SK-N-SH treated with all-trans-retinoic acid at 6 μM for 48 hours (cell line): Measurements from ENCODE around the gene CRISPLD2.

Source experiments
- ATAC-seq: fragments of 200-7000 bp; cut with Tn5 transposase; 3 replicates; pipeline ENCODE4 v1.9.1; 2020; ENCODE audit warnings: mild to moderate bottlenecking, moderate library complexity
- ARNTL ChIP-seq: fragments of 450-650 bp; formaldehyde crosslinking; IDR thresholded peaks from 2 replicates; pipeline ENCODE4 v1.5.0; 2020; ENCODE audit warnings: low read depth, mild to moderate bottlenecking, moderate library complexity, borderline replicate concordance
- BACH2 ChIP-seq: fragments of 250-450 bp; sonication (Bioruptor Pico); IDR thresholded peaks from 2 replicates; pipeline ENCODE4 v1.9.0; 2021; ENCODE audit warnings: mild to moderate bottlenecking, borderline replicate concordance
- CSDC2 ChIP-seq: fragments of 250-450 bp; sonication (Bioruptor Pico); IDR thresholded peaks from 2 replicates; pipeline ENCODE4 v1.5.0; 2020; ENCODE audit warnings: mild to moderate bottlenecking, moderate library complexity
- ESRRG ChIP-seq: fragments of 250-450 bp; sonication (Bioruptor Pico); IDR thresholded peaks from 2 replicates; pipeline ENCODE4 v1.6.1; 2021; ENCODE audit warnings: mild to moderate bottlenecking
- GLIS3 ChIP-seq: fragments of 250-450 bp; sonication (Bioruptor Pico); IDR thresholded peaks from 2 replicates; pipeline ENCODE4 v1.5.0; 2020; ENCODE audit warnings: mild to moderate bottlenecking, moderate library complexity
- ISL1 ChIP-seq: fragments of 250-450 bp; sonication (Bioruptor Pico); IDR thresholded peaks from 2 replicates; pipeline ENCODE4 v2.1.2; 2022; ENCODE audit warnings: mild to moderate bottlenecking, moderate library complexity
- PPARA ChIP-seq: fragments of 250-450 bp; sonication (Bioruptor Pico); IDR thresholded peaks from 2 replicates; pipeline ENCODE4 v1.5.0; 2020; ENCODE audit warnings: mild to moderate bottlenecking, borderline replicate concordance
- SNAI2 ChIP-seq: fragments of 250-450 bp; sonication (Bioruptor Pico); IDR thresholded peaks from 2 replicates; pipeline ENCODE4 v1.5.0; 2020; ENCODE audit warnings: mild to moderate bottlenecking, moderate library complexity
- TCF4 ChIP-seq: fragments of 250-450 bp; sonication (Bioruptor Pico); IDR thresholded peaks from 2 replicates; pipeline ENCODE4 v1.8.0; 2021; ENCODE audit warnings: mild to moderate bottlenecking, moderate library complexity, borderline replicate concordance
- TOX ChIP-seq: fragments of 250-450 bp; sonication (Bioruptor Pico); IDR thresholded peaks from 2 replicates; pipeline ENCODE4 v1.8.0; 2021; ENCODE audit warnings: mild to moderate bottlenecking, moderate library complexity, borderline replicate concordance
- ZC3H10 ChIP-seq: fragments of 250-450 bp; sonication (Bioruptor Pico); IDR thresholded peaks from 2 replicates; pipeline ENCODE4 v1.5.1; 2021; ENCODE audit warnings: mild to moderate bottlenecking, moderate library complexity
- ZFP3 ChIP-seq: fragments of 250-450 bp; sonication (Bioruptor Pico); IDR thresholded peaks from 2 replicates; pipeline ENCODE4 v1.5.0; 2020; ENCODE audit warnings: mild to moderate bottlenecking, moderate library complexity
- ZFP30 ChIP-seq: fragments of 450-650 bp; formaldehyde crosslinking; IDR thresholded peaks from 2 replicates; pipeline ENCODE4 v1.5.0; 2022; ENCODE audit warnings: mild to moderate bottlenecking, moderate library complexity
- ZNF70 ChIP-seq: fragments of 450-650 bp; formaldehyde crosslinking; IDR thresholded peaks from 2 replicates; pipeline ENCODE4 v1.5.0; 2020; ENCODE audit warnings: mild to moderate bottlenecking, moderate library complexity
- ZNF8 ChIP-seq: fragments of 450-650 bp; formaldehyde crosslinking; IDR thresholded peaks from 2 replicates; pipeline ENCODE4 v1.5.0; 2020; ENCODE audit warnings: mild to moderate bottlenecking, moderate library complexity
- TF ChIP-seq, protein P1 (sequence below): fragments of 250-450 bp; sonication (Bioruptor Pico); IDR thresholded peaks from 2 replicates; pipeline ENCODE4 v1.5.0; 2020; ENCODE audit warnings: mild to moderate bottlenecking, moderate library complexity
- TF ChIP-seq, protein P2 (sequence below): fragments of 250-450 bp; sonication (Bioruptor Pico); IDR thresholded peaks from 2 replicates; pipeline ENCODE4 v1.5.1; 2020; ENCODE audit warnings: low read depth, mild to moderate bottlenecking, moderate library complexity
- TF ChIP-seq, protein P3 (sequence below): fragments of 250-450 bp; sonication (Bioruptor Pico); IDR thresholded peaks from 2 replicates; pipeline ENCODE4 v1.8.0; 2021; ENCODE audit warnings: low read depth, mild to moderate bottlenecking, moderate library complexity, borderline replicate concordance
- TF ChIP-seq, protein P4 (sequence below): fragments of 250-450 bp; sonication (Bioruptor Pico); IDR thresholded peaks from 2 replicates; pipeline ENCODE4 v1.5.1; 2021; ENCODE audit warnings: mild to moderate bottlenecking, moderate library complexity

Gene CRISPLD2

DNA sequence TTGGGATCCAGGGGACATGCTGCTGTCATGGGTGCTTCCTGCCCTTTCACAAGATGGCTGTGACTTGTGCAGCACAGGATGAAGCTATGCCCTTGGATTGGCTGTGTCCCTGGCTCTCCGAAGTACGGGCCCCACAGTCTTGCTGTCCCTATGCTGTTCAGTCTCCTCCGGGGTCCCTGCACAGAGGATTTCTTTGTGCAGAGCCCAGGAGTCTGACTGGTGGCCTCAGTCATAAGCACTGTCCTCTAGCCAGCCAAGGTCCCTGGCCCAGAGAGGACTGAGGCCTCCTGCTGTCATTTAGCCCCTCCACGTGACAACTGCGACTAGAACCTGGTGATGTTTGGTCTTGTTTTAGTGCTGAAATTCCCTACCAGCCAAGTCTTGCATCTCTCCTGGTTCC is 42.4 kb upstream of the CRISPLD2 start:
- ATAC-seq = no peak
- TF ChIP-seq ISL1 (CRISPR knock-in tag) = no peak
- TF ChIP-seq ZNF70 (CRISPR knock-in tag) = no peak
- no peak for TF ChIP-seq ARNTL (CRISPR knock-in tag)
- TF ChIP-seq, protein P1, sequence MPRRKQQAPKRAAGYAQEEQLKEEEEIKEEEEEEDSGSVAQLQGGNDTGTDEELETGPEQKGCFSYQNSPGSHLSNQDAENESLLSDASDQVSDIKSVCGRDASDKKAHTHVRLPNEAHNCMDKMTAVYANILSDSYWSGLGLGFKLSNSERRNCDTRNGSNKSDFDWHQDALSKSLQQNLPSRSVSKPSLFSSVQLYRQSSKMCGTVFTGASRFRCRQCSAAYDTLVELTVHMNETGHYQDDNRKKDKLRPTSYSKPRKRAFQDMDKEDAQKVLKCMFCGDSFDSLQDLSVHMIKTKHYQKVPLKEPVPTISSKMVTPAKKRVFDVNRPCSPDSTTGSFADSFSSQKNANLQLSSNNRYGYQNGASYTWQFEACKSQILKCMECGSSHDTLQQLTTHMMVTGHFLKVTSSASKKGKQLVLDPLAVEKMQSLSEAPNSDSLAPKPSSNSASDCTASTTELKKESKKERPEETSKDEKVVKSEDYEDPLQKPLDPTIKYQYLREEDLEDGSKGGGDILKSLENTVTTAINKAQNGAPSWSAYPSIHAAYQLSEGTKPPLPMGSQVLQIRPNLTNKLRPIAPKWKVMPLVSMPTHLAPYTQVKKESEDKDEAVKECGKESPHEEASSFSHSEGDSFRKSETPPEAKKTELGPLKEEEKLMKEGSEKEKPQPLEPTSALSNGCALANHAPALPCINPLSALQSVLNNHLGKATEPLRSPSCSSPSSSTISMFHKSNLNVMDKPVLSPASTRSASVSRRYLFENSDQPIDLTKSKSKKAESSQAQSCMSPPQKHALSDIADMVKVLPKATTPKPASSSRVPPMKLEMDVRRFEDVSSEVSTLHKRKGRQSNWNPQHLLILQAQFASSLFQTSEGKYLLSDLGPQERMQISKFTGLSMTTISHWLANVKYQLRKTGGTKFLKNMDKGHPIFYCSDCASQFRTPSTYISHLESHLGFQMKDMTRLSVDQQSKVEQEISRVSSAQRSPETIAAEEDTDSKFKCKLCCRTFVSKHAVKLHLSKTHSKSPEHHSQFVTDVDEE = no peak
- TF ChIP-seq ZFP3 (CRISPR knock-in tag) = no peak
- no peak for TF ChIP-seq CSDC2 (CRISPR knock-in tag)
- no peak for TF ChIP-seq TCF4 (CRISPR knock-in tag)
- TF ChIP-seq PPARA (CRISPR knock-in tag) = no peak
- TF ChIP-seq, protein P2, sequence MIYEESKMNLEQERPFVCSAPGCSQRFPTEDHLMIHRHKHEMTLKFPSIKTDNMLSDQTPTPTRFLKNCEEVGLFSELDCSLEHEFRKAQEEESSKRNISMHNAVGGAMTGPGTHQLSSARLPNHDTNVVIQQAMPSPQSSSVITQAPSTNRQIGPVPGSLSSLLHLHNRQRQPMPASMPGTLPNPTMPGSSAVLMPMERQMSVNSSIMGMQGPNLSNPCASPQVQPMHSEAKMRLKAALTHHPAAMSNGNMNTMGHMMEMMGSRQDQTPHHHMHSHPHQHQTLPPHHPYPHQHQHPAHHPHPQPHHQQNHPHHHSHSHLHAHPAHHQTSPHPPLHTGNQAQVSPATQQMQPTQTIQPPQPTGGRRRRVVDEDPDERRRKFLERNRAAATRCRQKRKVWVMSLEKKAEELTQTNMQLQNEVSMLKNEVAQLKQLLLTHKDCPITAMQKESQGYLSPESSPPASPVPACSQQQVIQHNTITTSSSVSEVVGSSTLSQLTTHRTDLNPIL (CRISPR knock-in tag) = no peak
- TF ChIP-seq, protein P3, sequence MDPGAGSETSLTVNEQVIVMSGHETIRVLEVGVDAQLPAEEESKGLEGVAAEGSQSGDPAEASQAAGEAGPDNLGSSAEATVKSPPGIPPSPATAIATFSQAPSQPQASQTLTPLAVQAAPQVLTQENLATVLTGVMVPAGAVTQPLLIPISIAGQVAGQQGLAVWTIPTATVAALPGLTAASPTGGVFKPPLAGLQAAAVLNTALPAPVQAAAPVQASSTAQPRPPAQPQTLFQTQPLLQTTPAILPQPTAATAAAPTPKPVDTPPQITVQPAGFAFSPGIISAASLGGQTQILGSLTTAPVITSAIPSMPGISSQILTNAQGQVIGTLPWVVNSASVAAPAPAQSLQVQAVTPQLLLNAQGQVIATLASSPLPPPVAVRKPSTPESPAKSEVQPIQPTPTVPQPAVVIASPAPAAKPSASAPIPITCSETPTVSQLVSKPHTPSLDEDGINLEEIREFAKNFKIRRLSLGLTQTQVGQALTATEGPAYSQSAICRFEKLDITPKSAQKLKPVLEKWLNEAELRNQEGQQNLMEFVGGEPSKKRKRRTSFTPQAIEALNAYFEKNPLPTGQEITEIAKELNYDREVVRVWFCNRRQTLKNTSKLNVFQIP (CRISPR knock-in tag) = no peak
- TF ChIP-seq, protein P4, sequence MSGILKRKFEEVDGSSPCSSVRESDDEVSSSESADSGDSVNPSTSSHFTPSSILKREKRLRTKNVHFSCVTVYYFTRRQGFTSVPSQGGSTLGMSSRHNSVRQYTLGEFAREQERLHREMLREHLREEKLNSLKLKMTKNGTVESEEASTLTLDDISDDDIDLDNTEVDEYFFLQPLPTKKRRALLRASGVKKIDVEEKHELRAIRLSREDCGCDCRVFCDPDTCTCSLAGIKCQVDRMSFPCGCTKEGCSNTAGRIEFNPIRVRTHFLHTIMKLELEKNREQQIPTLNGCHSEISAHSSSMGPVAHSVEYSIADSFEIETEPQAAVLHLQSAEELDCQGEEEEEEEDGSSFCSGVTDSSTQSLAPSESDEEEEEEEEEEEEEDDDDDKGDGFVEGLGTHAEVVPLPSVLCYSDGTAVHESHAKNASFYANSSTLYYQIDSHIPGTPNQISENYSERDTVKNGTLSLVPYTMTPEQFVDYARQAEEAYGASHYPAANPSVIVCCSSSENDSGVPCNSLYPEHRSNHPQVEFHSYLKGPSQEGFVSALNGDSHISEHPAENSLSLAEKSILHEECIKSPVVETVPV (CRISPR knock-in tag) = no peak
- no peak for TF ChIP-seq ZFP30 (CRISPR knock-in tag)
- no peak for TF ChIP-seq ZNF8 (CRISPR knock-in tag)
- no peak for TF ChIP-seq ZC3H10 (CRISPR knock-in tag)
- TF ChIP-seq SNAI2 (CRISPR knock-in tag) = no peak
- no peak for TF ChIP-seq ESRRG
- TF ChIP-seq TOX (CRISPR knock-in tag) = no peak
- TF ChIP-seq, all 23 proteins: peak for 0

DNA sequence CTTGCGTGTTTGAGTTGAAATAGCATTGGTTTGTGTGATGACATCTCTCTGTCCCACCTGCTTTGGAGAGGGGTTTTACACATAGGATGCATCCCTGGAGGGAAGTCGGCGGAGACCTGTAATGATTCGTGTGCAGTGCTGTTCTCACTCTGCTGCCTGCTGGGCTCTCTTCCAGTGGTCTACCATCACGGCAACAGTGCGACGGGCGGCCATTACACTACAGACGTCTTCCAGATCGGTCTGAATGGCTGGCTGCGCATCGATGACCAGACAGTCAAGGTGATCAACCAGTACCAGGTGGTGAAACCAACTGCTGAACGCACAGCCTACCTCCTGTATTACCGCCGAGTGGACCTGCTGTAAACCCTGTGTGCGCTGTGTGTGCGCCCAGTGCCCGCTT is 41.1 kb upstream of the CRISPLD2 start:
- TF ChIP-seq PPARA (CRISPR knock-in tag) = no peak
- no peak for TF ChIP-seq SNAI2 (CRISPR knock-in tag)
- TF ChIP-seq BACH2 = no peak
- TF ChIP-seq, protein P1 = no peak
- TF ChIP-seq, protein P4 (CRISPR knock-in tag) = no peak
- no peak for TF ChIP-seq ISL1 (CRISPR knock-in tag)
- TF ChIP-seq GLIS3 (CRISPR knock-in tag) = no peak
- TF ChIP-seq CSDC2 (CRISPR knock-in tag) = no peak
- ATAC-seq = no peak
